ENCODE measurements around the gene PRAC2.

Gene PRAC2

GRCh38 chr17:48757524-48757961 is 34.6 kb downstream of the PRAC2 start:
- ChIA-PET POLR2A (no interaction called here), CTCF (interaction anchor here (0.9 to 1.4 kb wide), 4 partner anchors 25 to 127 kb away, joined by 3 to 4 read pairs (median 4); no protein-coding TSS in a partner anchor)
- no peak for TF ChIP-seq CTCF (IDR thresholded peaks at IDR 0.05; ENCODE audit: control extremely low read depth, extremely low read depth, low read depth, missing control alignments)
- no peak for DNase-seq (ENCODE audit: extremely low spot score)

- TF ChIP-seq CTCF (IDR thresholded peaks at IDR 0.05; ENCODE audit: control extremely low read depth, extremely low read depth, low read depth, missing control alignments) = no peak
- POLR2A ChIA-PET = no interaction called here
- DNase-seq (ENCODE audit: extremely low spot score) = no peak
- CTCF ChIA-PET = interaction anchor here (1.4 kb wide), 1 partner anchor 125 kb away, joined by 3 read pairs; no protein-coding TSS in a partner anchor
These were observed 36.3 kb downstream of the PRAC2 start for GRCh38 chr17:48759288-48759687.

GRCh38 chr17:48760411-48760810 is 37.4 kb downstream of the PRAC2 start:
- CTCF ChIA-PET = interaction anchor here (1.2 to 1.6 kb wide), 2 partner anchors 36 to 272 kb away, joined by 3 to 4 read pairs; no protein-coding TSS in a partner anchor
- DNase-seq (ENCODE audit: extremely low spot score) = no peak
- POLR2A ChIA-PET = no interaction called here
- no peak for TF ChIP-seq CTCF (IDR thresholded peaks at IDR 0.05; ENCODE audit: control extremely low read depth, extremely low read depth, low read depth, missing control alignments)

- peak; percentile 4 for DNase-seq (ENCODE audit: extremely low spot score)
- POLR2A ChIA-PET = no interaction called here
- CTCF ChIA-PET = interaction anchor here (1.2 to 1.6 kb wide), 2 partner anchors 37 to 272 kb away, joined by 3 to 4 read pairs; no protein-coding TSS in a partner anchor
- no peak for TF ChIP-seq CTCF (IDR thresholded peaks at IDR 0.05; ENCODE audit: control extremely low read depth, extremely low read depth, low read depth, missing control alignments)
These were observed 38.1 kb downstream of the PRAC2 start for GRCh38 chr17:48761114-48761513.

- DNase-seq (ENCODE audit: extremely low spot score) = no peak
- no peak for TF ChIP-seq CTCF (IDR thresholded peaks at IDR 0.05; ENCODE audit: control extremely low read depth, extremely low read depth, low read depth, missing control alignments)
- ChIA-PET CTCF (interaction anchor here (1.1 to 3.2 kb wide), 4 partner anchors 14 to 117 kb away, joined by 5 to 8 read pairs (median 6); no protein-coding TSS in a partner anchor), POLR2A (no interaction called here)
These were observed 44.3 kb downstream of the PRAC2 start for GRCh38 chr17:48767263-48767774.

- CTCF ChIA-PET = interaction anchor here (0.6 to 2.6 kb wide), 6 partner anchors 13 to 110 kb away, joined by 3 to 11 read pairs (median 4); partner anchors contain the start of gene PRAC2
- POLR2A ChIA-PET = no interaction called here
- no peak for DNase-seq (ENCODE audit: extremely low spot score)
- TF ChIP-seq CTCF (IDR thresholded peaks at IDR 0.05; ENCODE audit: control extremely low read depth, extremely low read depth, low read depth, missing control alignments) = no peak
These were observed 46.2 kb downstream of the PRAC2 start for GRCh38 chr17:48769009-48769675.

Measured in GM10248 (cell line).